GM12875 (cell line): ENCODE measurements around the gene DHX30.
A peak's percentile ranks its signal among the peaks of the same experiment; 100 is the strongest.
"Not testable (repeated sequence)": the region's sequence is repeated elsewhere in the genome, so short reads cannot be mapped to it uniquely, and the experiment has no call there.

ENCODE experiments used
- H3K4me3 ChIP-seq: one replicate; pipeline ENCODE4 v1.5.1; 2011; ENCODE audit warnings: low read depth, low read length, control low read depth
- TF ChIP-seq, protein P1 (sequence below): IDR thresholded peaks from 2 replicates; pipeline ENCODE4 v1.5.1; 2011; ENCODE audit warnings: low read depth, mild to moderate bottlenecking, control low read depth, inconsistent platforms, low read length, moderate library complexity, borderline replicate concordance; ENCODE audit not compliant: insufficient read depth

Gene DHX30, protein sequence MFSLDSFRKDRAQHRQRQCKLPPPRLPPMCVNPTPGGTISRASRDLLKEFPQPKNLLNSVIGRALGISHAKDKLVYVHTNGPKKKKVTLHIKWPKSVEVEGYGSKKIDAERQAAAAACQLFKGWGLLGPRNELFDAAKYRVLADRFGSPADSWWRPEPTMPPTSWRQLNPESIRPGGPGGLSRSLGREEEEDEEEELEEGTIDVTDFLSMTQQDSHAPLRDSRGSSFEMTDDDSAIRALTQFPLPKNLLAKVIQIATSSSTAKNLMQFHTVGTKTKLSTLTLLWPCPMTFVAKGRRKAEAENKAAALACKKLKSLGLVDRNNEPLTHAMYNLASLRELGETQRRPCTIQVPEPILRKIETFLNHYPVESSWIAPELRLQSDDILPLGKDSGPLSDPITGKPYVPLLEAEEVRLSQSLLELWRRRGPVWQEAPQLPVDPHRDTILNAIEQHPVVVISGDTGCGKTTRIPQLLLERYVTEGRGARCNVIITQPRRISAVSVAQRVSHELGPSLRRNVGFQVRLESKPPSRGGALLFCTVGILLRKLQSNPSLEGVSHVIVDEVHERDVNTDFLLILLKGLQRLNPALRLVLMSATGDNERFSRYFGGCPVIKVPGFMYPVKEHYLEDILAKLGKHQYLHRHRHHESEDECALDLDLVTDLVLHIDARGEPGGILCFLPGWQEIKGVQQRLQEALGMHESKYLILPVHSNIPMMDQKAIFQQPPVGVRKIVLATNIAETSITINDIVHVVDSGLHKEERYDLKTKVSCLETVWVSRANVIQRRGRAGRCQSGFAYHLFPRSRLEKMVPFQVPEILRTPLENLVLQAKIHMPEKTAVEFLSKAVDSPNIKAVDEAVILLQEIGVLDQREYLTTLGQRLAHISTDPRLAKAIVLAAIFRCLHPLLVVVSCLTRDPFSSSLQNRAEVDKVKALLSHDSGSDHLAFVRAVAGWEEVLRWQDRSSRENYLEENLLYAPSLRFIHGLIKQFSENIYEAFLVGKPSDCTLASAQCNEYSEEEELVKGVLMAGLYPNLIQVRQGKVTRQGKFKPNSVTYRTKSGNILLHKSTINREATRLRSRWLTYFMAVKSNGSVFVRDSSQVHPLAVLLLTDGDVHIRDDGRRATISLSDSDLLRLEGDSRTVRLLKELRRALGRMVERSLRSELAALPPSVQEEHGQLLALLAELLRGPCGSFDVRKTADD

GRCh38 chr3:47802734-47803479 is at the start of gene DHX30:
Gene DHX30, plus strand, starts transcription at chr3:47803138. Its CDS starts 7,546 bp downstream, at chr3:47810684.
- TF ChIP-seq, protein P1, sequence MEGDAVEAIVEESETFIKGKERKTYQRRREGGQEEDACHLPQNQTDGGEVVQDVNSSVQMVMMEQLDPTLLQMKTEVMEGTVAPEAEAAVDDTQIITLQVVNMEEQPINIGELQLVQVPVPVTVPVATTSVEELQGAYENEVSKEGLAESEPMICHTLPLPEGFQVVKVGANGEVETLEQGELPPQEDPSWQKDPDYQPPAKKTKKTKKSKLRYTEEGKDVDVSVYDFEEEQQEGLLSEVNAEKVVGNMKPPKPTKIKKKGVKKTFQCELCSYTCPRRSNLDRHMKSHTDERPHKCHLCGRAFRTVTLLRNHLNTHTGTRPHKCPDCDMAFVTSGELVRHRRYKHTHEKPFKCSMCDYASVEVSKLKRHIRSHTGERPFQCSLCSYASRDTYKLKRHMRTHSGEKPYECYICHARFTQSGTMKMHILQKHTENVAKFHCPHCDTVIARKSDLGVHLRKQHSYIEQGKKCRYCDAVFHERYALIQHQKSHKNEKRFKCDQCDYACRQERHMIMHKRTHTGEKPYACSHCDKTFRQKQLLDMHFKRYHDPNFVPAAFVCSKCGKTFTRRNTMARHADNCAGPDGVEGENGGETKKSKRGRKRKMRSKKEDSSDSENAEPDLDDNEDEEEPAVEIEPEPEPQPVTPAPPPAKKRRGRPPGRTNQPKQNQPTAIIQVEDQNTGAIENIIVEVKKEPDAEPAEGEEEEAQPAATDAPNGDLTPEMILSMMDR: no peak
- peak within 1 kb of the TSS; percentile 99 for H3K4me3 ChIP-seq

DNA sequence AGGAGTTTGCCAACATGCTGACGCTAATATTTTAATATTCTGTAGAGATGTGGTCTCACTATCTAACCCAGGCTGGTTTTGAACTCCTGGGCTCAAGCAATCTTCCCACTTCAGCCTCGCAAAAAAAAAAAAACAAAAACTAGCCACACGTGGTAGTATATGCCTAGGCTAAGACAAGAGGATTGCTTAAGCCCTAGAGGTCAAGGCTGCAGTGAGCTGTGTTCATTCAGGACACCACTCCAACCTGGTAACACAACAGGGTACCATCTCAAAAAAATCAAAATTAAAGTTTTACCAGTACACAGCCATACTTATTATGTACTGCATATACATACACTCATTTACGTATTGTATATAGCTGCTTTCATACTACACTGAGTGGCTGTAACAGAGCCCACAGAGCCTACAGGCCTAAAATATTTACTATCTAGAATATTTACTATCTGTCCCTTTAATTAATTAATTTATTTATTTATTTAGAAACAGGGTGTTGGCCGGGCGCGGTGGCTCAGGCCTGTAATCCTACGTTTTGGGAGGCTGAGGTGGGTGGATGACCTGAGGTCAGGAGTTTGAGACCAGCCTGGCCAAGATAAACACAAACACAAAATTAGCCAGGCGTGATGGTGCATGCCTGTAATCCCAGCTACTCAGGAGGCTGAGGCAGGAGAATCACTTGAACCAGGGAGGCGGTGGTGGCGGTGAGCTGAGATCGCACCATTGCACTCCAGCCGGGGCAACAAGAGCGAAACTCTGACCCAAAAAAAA is 44.5 kb upstream of the DHX30 start:
- TF ChIP-seq, protein P1: no peak
- no peak overlapping the region for H3K4me3 ChIP-seq

GRCh38 chr3:47760207-47760606 is 42.7 kb upstream of the DHX30 start:
- not testable (repeated sequence) for H3K4me3 ChIP-seq

DNA sequence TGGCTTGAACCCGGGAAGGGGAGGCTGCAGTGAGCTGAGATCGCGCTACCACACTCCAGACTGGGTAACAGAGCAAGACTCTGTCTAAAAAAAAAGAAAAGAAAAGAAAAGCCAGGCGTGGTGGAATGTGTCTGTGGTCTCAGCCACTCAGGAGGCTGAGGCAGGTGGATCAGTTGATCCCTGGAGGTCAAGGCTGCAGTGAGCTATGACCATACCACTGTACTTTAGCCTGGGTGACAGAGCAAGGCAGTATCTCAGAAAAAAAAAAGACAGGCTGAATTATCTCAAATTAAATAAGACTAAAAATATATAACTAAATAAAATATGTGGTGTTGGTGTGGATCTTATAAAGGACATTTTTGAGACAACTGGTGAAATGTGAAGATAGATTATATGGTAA is 41.9 kb upstream of the DHX30 start:
- TF ChIP-seq, protein P1: no peak
- no peak overlapping the region for H3K4me3 ChIP-seq

DNA sequence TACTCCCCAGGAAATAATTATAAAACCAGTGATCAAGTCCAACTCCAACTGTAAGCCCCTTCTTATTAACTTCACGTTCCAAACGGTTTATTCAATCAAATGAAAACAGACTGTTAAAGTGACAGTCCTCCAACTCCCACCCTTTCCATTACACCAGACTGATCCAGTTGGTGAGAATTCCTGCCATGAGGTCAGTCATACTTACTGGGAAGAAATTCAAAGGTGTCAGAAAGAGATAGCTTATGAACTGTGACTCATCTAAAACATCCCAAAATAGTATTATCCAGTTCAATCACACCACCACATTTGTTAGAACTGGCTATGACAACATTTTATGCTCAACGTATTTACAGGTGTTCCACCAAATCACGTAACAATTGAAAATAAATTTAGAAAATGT is 40.7 kb upstream of the DHX30 start:
- TF ChIP-seq, protein P1: no peak
- H3K4me3 ChIP-seq: no peak overlapping the region

DNA sequence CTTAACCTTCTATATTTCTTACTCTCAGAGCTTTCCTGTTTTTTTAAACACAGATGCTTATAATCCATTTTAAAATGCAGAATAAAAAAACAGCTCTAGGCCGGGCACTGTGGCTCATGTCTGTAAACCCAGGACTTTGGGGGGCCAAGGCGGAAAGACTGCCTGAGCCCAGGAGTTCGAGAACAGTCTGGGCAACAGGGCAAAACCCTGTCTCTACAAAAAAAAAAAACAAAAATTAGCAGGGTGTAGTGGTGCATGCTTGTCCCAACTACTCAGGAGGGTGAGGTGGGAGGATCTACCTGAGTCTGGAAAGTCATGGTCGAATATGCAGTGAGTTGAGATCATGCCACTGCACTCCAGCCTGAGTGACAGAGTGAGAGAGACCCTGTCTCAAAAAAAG is 36.8 kb upstream of the DHX30 start:
- TF ChIP-seq, protein P1: no peak
- H3K4me3 ChIP-seq: no peak overlapping the region
